H1 (cell line): Measurements from ENCODE around the gene RER1. TPM values are rescaled to one million over a fixed set of nuclear protein-coding genes. Genes with fewer than 3 reads are reported as not detected.

Experiments
- CHD7 ChIP-seq: fragments of 300-600 bp; sonication (generic); IDR thresholded peaks from 2 replicates; pipeline ENCODE4 v1.7.1; 2012; ENCODE audit warnings: low read length, moderate library complexity, mild to moderate bottlenecking, inconsistent platforms; ENCODE audit not compliant: insufficient replicate concordance
- CTBP2 ChIP-seq: IDR thresholded peaks from 2 replicates; pipeline ENCODE4 v1.7.0; 2011; ENCODE audit warnings: borderline replicate concordance, mild to moderate bottlenecking, moderate library complexity, mixed read lengths, low read length; ENCODE audit not compliant: insufficient read depth, insufficient read length
- SAP30 ChIP-seq: fragments of 300-600 bp; sonication (generic); IDR thresholded peaks from 2 replicates; pipeline ENCODE4 v1.7.1; 2012; ENCODE audit warnings: low read length, moderate library complexity, mild to moderate bottlenecking, inconsistent platforms; ENCODE audit not compliant: insufficient read depth, insufficient replicate concordance
- SIN3A ChIP-seq, 2 experiments: IDR thresholded peaks in 1 of 2; conservative IDR thresholded peaks in 1 of 2; 2 replicates each; pipeline ENCODE4 v1.6.1; 2011 to 2012; ENCODE audit warnings: low read length in 2 of 2, improper control_type of control experiment in 1 of 2, low read depth in 1 of 2, mild to moderate bottlenecking in 1 of 2
- polyA plus RNA-seq, 7 experiments: library from polyadenylated mRNA; depleted of rRNA in 3 of 7; stranded (reverse) in 5 of 7; unstranded in 2 of 7; fragments of >200 nt in 5 of 7; fragments of 200-250 nt in 2 of 7; gene quantifications; 1 replicate in 5 of 7; 2 replicates in 1 of 7; 4 replicates in 1 of 7; pipeline versions ENCODE4 v1.2.1 to v1.2.3, GENCODE V29; 2011 to 2013; ENCODE audit warnings: missing spikeins in 2 of 7, mixed read lengths in 2 of 7
- total RNA-seq: library from RNA; stranded (reverse); fragmentation: NEBNext Ultra II Directional; extraction: Animal tissue kit (Norgen Biotek cat#: 25700); gene quantifications from 2 replicates; pipeline ENCODE4 v1.2.1, GENCODE V29; 2021

The RER1 gene
- total and polyA plus RNA-seq, 2 of the 8 experiments (the other 6 are each of a cell fraction or from before 2014, with no cell fraction given): 102 to 134 TPM

DNA sequence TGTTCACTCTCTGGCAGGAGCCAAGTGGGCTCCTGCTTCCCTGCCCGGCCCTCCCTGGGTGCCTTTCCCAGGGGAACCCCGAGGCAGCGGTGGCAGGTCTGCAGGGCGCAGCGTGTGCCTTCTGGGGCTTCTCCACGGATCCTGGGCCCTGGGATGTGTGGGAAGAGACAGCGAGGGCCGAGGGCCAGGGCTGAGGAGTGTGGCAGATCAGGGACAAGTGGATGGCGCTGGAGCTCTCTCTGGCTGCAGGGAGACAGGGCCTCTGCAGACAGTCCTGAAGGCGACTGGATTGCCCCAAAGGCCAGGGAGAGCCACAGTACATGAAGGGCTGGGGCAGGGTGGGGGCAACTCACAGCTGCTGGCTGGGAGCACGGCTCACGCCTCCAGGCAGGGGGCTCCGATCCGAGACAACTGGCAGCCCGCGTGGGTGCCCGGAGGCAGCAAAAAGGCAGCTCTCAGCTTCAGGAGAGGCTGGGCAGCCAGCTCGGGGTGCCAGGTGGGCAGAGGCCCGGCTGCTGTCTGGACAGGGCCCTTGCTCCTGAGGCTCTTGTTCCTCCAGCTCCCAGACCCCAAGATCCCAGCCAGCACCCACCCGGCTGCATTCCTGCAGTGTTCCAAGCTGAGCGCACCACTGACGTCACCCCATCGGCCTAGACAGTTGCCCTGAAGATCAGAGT is 16.3 kb upstream of the RER1 start (continued):
- no peak for TF ChIP-seq CHD7
- no peak for TF ChIP-seq SAP30
- TF ChIP-seq SIN3A (conservative IDR thresholded peaks at IDR 0.05 in 1 of 2, IDR thresholded peaks at IDR 0.05 in 1 of 2; ENCODE audit: low read depth in 1 of 2, low read length in 2 of 2): no peak
- no peak for TF ChIP-seq CTBP2
